ENCODE results near the gene TNIK. TPM values are rescaled to one million over a fixed set of nuclear protein-coding genes. Genes with fewer than 3 reads are reported as not detected.
A peak's percentile ranks its signal among the peaks of the same experiment; 100 is the strongest.

The TNIK gene
- total RNA-seq, 1 experiment from 2014 or later, result 7.0 TPM

DNA sequence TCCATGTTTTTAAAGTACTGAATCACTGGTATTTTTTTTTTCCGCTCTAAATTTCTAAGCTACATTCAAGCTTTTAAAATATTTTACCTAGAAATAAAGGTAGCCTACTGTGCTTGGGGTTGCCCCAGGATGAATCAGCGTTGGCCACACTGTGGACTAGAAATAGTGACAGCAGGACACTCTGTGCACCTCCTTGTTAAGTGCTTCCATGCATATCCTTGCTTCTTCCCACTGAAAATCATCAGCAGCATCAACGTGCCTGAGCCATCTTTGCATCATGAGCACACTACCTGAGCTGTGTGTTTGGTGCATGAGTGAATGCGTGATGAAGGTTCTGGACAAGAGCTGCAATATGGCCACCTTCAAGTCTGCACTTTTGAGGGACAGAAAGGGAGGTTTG lies 291.7 kb downstream of the TNIK start:
- TF ChIP-seq, protein P1, sequence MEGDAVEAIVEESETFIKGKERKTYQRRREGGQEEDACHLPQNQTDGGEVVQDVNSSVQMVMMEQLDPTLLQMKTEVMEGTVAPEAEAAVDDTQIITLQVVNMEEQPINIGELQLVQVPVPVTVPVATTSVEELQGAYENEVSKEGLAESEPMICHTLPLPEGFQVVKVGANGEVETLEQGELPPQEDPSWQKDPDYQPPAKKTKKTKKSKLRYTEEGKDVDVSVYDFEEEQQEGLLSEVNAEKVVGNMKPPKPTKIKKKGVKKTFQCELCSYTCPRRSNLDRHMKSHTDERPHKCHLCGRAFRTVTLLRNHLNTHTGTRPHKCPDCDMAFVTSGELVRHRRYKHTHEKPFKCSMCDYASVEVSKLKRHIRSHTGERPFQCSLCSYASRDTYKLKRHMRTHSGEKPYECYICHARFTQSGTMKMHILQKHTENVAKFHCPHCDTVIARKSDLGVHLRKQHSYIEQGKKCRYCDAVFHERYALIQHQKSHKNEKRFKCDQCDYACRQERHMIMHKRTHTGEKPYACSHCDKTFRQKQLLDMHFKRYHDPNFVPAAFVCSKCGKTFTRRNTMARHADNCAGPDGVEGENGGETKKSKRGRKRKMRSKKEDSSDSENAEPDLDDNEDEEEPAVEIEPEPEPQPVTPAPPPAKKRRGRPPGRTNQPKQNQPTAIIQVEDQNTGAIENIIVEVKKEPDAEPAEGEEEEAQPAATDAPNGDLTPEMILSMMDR (conservative IDR thresholded peaks at IDR 0.05; ENCODE audit: low read depth, low read length), result no peak
- TF ChIP-seq EZH2 (IDR thresholded peaks at IDR 0.05; ENCODE audit: low read length, unreplicated experiment) (no peak), EZH2phosphoT487 (IDR thresholded peaks at IDR 0.05; ENCODE audit: borderline replicate concordance, low read length) (no peak)
- Histone ChIP-seq H3K79me2 (ENCODE audit: low read length) (no peaks in the 10 kb centered on the region), H4K20me1 (ENCODE audit: low read length) (no peaks in the 10 kb centered on the region), H3F3A (ENCODE audit: low read length, unreplicated experiment) (no peaks in the 10 kb centered on the region), H3K9me3 (ENCODE audit: low read length) (no peaks in the 10 kb centered on the region), H3K27me3 (ENCODE audit: low read length) (no peaks in the 10 kb centered on the region), H3K36me3 (ENCODE audit: low read depth, low read length) (no peaks in the 10 kb centered on the region), H3K4me2 (ENCODE audit: low read length) (no peak overlapping the region), H3K4me1 (ENCODE audit: insufficient read depth, low read length) (peaks cover 19% of the 10 kb centered on the region), H3K9me2 (replicated peaks; ENCODE audit: low read length) (no peaks in the 10 kb centered on the region), H3K27ac (ENCODE audit: low read length) (no peak overlapping the region), H2AFZ (ENCODE audit: low read length) (no peak overlapping the region), H3K9ac (ENCODE audit: low read length) (no peak overlapping the region), H3K4me3 (ENCODE audit: low read length) (no peak overlapping the region)
- DNase-seq (no peak), ATAC-seq (no peak)
- POLR2A ChIA-PET (ENCODE audit: unreplicated experiment), result no interaction called here
- no TSS peak for BruUV-seq (replicated peaks)
- CTCF ChIA-PET, result interaction anchor here (0.6 kb wide), 1 partner anchor 883 kb away, joined by 6 read pairs; no protein-coding TSS in a partner anchor
- intact Hi-C loops (cut with micrococcal nuclease), result loop anchor here (1.0 kb wide), 1 partner anchor 207 kb away; no protein-coding TSS in a partner anchor

DNA sequence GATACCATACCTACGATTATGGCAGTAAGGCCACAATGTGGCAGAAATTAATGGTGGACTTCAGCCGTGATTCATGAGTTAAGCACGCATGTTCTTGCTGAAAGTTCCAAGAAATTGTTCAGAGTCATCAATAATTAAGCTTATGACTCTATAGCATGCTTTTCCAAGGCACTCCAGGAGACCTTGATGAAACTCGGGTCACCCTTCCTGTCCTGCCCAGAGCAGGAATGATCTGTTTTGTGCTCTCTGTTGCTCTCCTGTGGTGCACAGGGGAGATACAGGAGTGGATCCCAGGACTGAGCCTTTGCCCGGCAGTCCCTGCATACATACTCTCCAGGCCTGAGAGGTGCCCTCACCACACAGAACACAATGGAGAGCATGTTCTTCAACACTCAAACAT lies 292.1 kb downstream of the TNIK start:
- H3K4me1 ChIP-seq (ENCODE audit: insufficient read depth, low read length), result peaks cover 21% of the 10 kb centered on the region
- H3K9ac ChIP-seq (ENCODE audit: low read length), result no peak overlapping the region
- no peaks in the 10 kb centered on the region for H4K20me1 ChIP-seq (ENCODE audit: low read length)
- POLR2A ChIA-PET (ENCODE audit: unreplicated experiment), result no interaction called here
- intact Hi-C loops (cut with micrococcal nuclease), result loop anchor here (1.0 kb wide), 1 partner anchor 207 kb away; no protein-coding TSS in a partner anchor
- CTCF ChIA-PET, result no interaction called here
- no TSS peak for BruUV-seq (replicated peaks)
- no peaks in the 10 kb centered on the region for H3F3A ChIP-seq (ENCODE audit: low read length, unreplicated experiment)
- H2AFZ ChIP-seq (ENCODE audit: low read length), result no peak overlapping the region
- H3K4me2 ChIP-seq (ENCODE audit: low read length), result no peak overlapping the region
- DNase-seq (peak; percentile 72), ATAC-seq (peak; percentile 86)
- H3K9me3 ChIP-seq (ENCODE audit: low read length), result no peaks in the 10 kb centered on the region
- H3K9me2 ChIP-seq (replicated peaks; ENCODE audit: low read length), result no peaks in the 10 kb centered on the region
- no peaks in the 10 kb centered on the region for H3K27me3 ChIP-seq (ENCODE audit: low read length)
- TF ChIP-seq EZH2 (IDR thresholded peaks at IDR 0.05; ENCODE audit: low read length, unreplicated experiment), result no peak
- TF ChIP-seq, protein P1 (conservative IDR thresholded peaks at IDR 0.05; ENCODE audit: low read depth, low read length), result peak; percentile 70
- no peaks in the 10 kb centered on the region for H3K79me2 ChIP-seq (ENCODE audit: low read length)
- no peak overlapping the region for H3K4me3 ChIP-seq (ENCODE audit: low read length)
- H3K36me3 ChIP-seq (ENCODE audit: low read depth, low read length), result peaks cover 2% of the 10 kb centered on the region; the same call in 1 of the 2 replicates
- no peak overlapping the region for H3K27ac ChIP-seq (ENCODE audit: low read length)

DNA sequence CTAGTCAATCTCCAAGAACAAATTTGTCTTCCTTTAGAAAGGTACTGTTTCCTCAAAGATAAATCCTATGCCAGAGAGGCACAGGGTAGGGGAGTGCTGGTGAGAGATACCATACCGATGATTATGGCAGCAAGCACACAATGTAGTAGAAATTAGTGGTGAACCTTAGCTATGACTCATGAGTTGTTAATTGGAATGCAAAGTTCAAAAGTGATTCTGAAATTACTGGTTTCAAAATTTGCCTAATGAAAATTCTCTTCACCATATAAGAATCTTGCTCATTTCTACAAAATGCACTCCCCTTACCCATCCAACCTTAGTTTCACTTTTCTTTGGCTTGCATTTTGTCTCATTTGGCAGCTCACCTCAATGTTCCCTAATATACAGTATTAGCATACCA lies 294.2 kb downstream of the TNIK start:
- BruUV-seq (replicated peaks), result no TSS peak
- Histone ChIP-seq H3K27ac (ENCODE audit: low read length) (no peak overlapping the region), H3K27me3 (ENCODE audit: low read length) (no peaks in the 10 kb centered on the region), H3K9me3 (ENCODE audit: low read length) (no peaks in the 10 kb centered on the region), H3K4me3 (ENCODE audit: low read length) (no peak overlapping the region), H3K79me2 (ENCODE audit: low read length) (no peaks in the 10 kb centered on the region), H3K4me2 (ENCODE audit: low read length) (no peak overlapping the region), H2AFZ (ENCODE audit: low read length) (no peak overlapping the region), H3K9me2 (replicated peaks; ENCODE audit: low read length) (no peaks in the 10 kb centered on the region), H3K9ac (ENCODE audit: low read length) (no peak overlapping the region), H3F3A (ENCODE audit: low read length, unreplicated experiment) (no peaks in the 10 kb centered on the region), H4K20me1 (ENCODE audit: low read length) (no peaks in the 10 kb centered on the region), H3K4me1 (ENCODE audit: insufficient read depth, low read length) (peaks cover 21% of the 10 kb centered on the region), H3K36me3 (ENCODE audit: low read depth, low read length) (peaks cover 7% of the 10 kb centered on the region; the same call in 1 of the 2 replicates)
- ChIA-PET CTCF (interaction anchor here (0.5 kb wide), 1 partner anchor 318 kb away, joined by 5 read pairs; no protein-coding TSS in a partner anchor), POLR2A (ENCODE audit: unreplicated experiment) (no interaction called here)
- TF ChIP-seq, protein P1 (conservative IDR thresholded peaks at IDR 0.05; ENCODE audit: low read depth, low read length), result no peak
- TF ChIP-seq EZH2 (IDR thresholded peaks at IDR 0.05; ENCODE audit: low read length, unreplicated experiment) (no peak), EZH2phosphoT487 (IDR thresholded peaks at IDR 0.05; ENCODE audit: borderline replicate concordance, low read length) (no peak)
- intact Hi-C loops (cut with micrococcal nuclease), result no loop called here
- DNase-seq, result no peak
- ATAC-seq, result peak; percentile 11; the same call in 1 of the 2 replicates
